Mesenchymal stem cell (in vitro differentiated cells and primary cell): ENCODE measurements around the gene MKNK1.

Experiments used
- DNase-seq: peaks from one replicate; pipeline ENCODE4 v3.0.0-alpha.2; 2013
- H2AFZ ChIP-seq: one replicate; pipeline ENCODE4 v1.6.1; 2013; ENCODE audit warnings: low read depth, mild to moderate bottlenecking, control low read depth, inconsistent platforms, low read length, moderate library complexity
- H2AK5ac ChIP-seq: 2 replicates; pipeline ENCODE4 v1.6.1; 2013; ENCODE audit warnings: low read length, moderate library complexity, mild to moderate bottlenecking, inconsistent platforms; ENCODE audit not compliant: severe bottlenecking
- H2BK120ac ChIP-seq: one replicate; pipeline ENCODE4 v1.6.1; 2013; ENCODE audit warnings: low read depth, mild to moderate bottlenecking, inconsistent platforms, low read length, moderate library complexity
- H2BK12ac ChIP-seq, 2 experiments: one replicate each; pipeline ENCODE4 v1.6.1; 2013; ENCODE audit warnings: inconsistent platforms in 2 of 2, low read length in 2 of 2, mild to moderate bottlenecking in 2 of 2, moderate library complexity in 2 of 2, control low read depth in 1 of 2
- H2BK15ac ChIP-seq: one replicate; pipeline ENCODE4 v1.6.1; 2013; ENCODE audit warnings: mild to moderate bottlenecking, low read depth, inconsistent platforms; ENCODE audit not compliant: poor library complexity, severe bottlenecking
- H2BK5ac ChIP-seq: 2 replicates; pipeline ENCODE4 v1.6.1; 2013; ENCODE audit warnings: low read depth, mild to moderate bottlenecking, low read length, control low read depth, inconsistent platforms; ENCODE audit not compliant: poor library complexity, severe bottlenecking
- H3K14ac ChIP-seq, 2 experiments: one replicate each; pipeline ENCODE4 v1.6.1; 2013; ENCODE audit warnings: inconsistent platforms in 2 of 2, low read length in 2 of 2, control low read depth in 1 of 2, mild to moderate bottlenecking in 1 of 2, moderate library complexity in 1 of 2
- H3K18ac ChIP-seq, 2 experiments: one replicate each; pipeline ENCODE4 v1.6.1; 2013; ENCODE audit warnings: inconsistent platforms in 2 of 2, low read length in 2 of 2, control low read depth in 1 of 2, low read depth in 1 of 2, mild to moderate bottlenecking in 1 of 2
- H3K23ac ChIP-seq, 2 experiments: one replicate each; pipeline ENCODE4 v1.6.1; 2013; ENCODE audit warnings: inconsistent platforms in 2 of 2, low read length in 2 of 2, mild to moderate bottlenecking in 2 of 2, moderate library complexity in 2 of 2, control low read depth in 1 of 2
- H3K27ac ChIP-seq: 2 replicates; pipeline ENCODE4 v1.5.1; 2013; ENCODE audit warnings: mild to moderate bottlenecking, moderate library complexity, low read length, control low read depth, inconsistent platforms; ENCODE audit not compliant: poor library complexity, severe bottlenecking
- H3K27me3 ChIP-seq, 2 experiments: 2 replicates each; pipeline versions ENCODE4 v1.6.1 to v1.7.0; 2013; ENCODE audit warnings: low read length in 2 of 2, mild to moderate bottlenecking in 2 of 2, moderate library complexity in 2 of 2, control low read depth in 1 of 2, inconsistent platforms in 1 of 2; ENCODE audit not compliant: control insufficient read depth in 1 of 2, insufficient read depth in 1 of 2
- H3K36me3 ChIP-seq, 2 experiments: 2 replicates each; pipeline versions ENCODE4 v1.6.1 to v1.7.0; 2013; ENCODE audit warnings: low read length in 2 of 2, control low read depth in 1 of 2, inconsistent platforms in 1 of 2, low read depth in 1 of 2, mild to moderate bottlenecking in 1 of 2; ENCODE audit not compliant: insufficient read depth in 2 of 2, control insufficient read depth in 1 of 2
- H3K4ac ChIP-seq, 2 experiments: one replicate each; pipeline ENCODE4 v1.6.1; 2013; ENCODE audit warnings: inconsistent platforms in 2 of 2, low read length in 2 of 2, mild to moderate bottlenecking in 2 of 2, moderate library complexity in 2 of 2, control low read depth in 1 of 2, low read depth in 1 of 2
- H3K4me1 ChIP-seq: 2 replicates; pipeline ENCODE4 v1.6.1; 2013; ENCODE audit warnings: low read depth, low read length, control low read depth; ENCODE audit not compliant: control insufficient read depth, insufficient read depth
- H3K4me2 ChIP-seq: 2 replicates; pipeline ENCODE4 v1.6.1; 2013; ENCODE audit warnings: low read length, mild to moderate bottlenecking, inconsistent platforms; ENCODE audit not compliant: poor library complexity, severe bottlenecking
- H3K4me3 ChIP-seq, 2 experiments: 2 replicates each; pipeline versions ENCODE4 v1.5.1 to v1.7.0; 2013; ENCODE audit warnings: low read length in 2 of 2, mild to moderate bottlenecking in 2 of 2, control low read depth in 1 of 2, low read depth in 1 of 2; ENCODE audit not compliant: insufficient read depth in 1 of 2
- H3K79me1 ChIP-seq: replicated peaks from 2 replicates; pipeline ENCODE4 v1.6.1; 2013; ENCODE audit warnings: mild to moderate bottlenecking, control low read depth, low read length, inconsistent platforms; ENCODE audit not compliant: poor library complexity, severe bottlenecking
- H3K9ac ChIP-seq: 2 replicates; pipeline ENCODE4 v1.7.0; 2013; ENCODE audit warnings: mild to moderate bottlenecking, low read length, moderate library complexity
- H3K9me3 ChIP-seq: 2 replicates; pipeline ENCODE4 v1.7.0; 2013; ENCODE audit warnings: mild to moderate bottlenecking, low read length; ENCODE audit not compliant: control insufficient read depth
- H4K8ac ChIP-seq: one replicate; pipeline ENCODE4 v1.6.1; 2013; ENCODE audit warnings: inconsistent platforms, mild to moderate bottlenecking, low read length, moderate library complexity
- H4K91ac ChIP-seq: one replicate; pipeline ENCODE4 v1.6.1; 2013; ENCODE audit warnings: mild to moderate bottlenecking, low read length, inconsistent platforms
- whole genome bisulfite sequencing: methylation state at CpG from one replicate; pipeline ENCODE4 v1.1.7; 2013; ENCODE audit warnings: mixed read lengths; 5-methylcytosine and 5-hydroxymethylcytosine counted together

MKNK1 gene

DNA sequence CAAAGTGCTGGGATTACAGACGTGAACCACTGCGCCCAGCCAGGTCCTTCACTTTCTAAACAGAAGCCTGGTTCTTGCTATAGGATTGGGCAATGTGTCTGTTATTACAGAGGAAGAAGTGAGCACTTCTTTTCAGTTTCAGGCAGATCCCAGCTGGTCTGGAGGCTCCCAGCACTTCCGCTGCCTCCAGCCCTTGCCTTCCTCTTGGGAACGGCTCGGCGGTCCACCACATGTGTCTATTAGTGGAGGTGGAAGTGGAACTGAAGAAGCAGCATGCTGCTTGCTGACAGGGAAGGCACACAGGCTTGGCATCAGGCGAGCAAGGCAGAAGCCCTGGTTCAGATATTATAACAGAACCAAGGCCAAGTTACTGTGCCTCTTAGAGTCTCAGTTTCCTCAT is 17.0 kb downstream of the MKNK1 start:
- Histone ChIP-seq H3K14ac (no peak overlapping the region), H2BK15ac (no peak overlapping the region), H3K27ac (no peak overlapping the region), H3K79me1 (peaks cover 3% of the 10 kb centered on the region), H3K4ac (no peak overlapping the region), H4K8ac (no peak overlapping the region), H3K4me2 (no peak overlapping the region), H2BK5ac (no peak overlapping the region), H3K9ac (no peak overlapping the region), H3K27me3 (no peaks in the 10 kb centered on the region), H3K4me3 (no peak overlapping the region), H3K18ac (no peak overlapping the region), H3K4me1 (no peaks in the 10 kb centered on the region), H3K36me3 (peaks cover 53 to 76% of the 10 kb centered on the region in 2 experiments), H4K91ac (no peak overlapping the region), H3K23ac (no peak overlapping the region), H2BK12ac (no peak overlapping the region), H2BK120ac (no peak overlapping the region), H2AK5ac (no peak overlapping the region), H3K9me3 (peaks cover 13% of the 10 kb centered on the region), H2AFZ (no peak overlapping the region)
- no peak for DNase-seq
- 94% methylated on average over 7 of the region's 7 CpGs for WGBS

DNA sequence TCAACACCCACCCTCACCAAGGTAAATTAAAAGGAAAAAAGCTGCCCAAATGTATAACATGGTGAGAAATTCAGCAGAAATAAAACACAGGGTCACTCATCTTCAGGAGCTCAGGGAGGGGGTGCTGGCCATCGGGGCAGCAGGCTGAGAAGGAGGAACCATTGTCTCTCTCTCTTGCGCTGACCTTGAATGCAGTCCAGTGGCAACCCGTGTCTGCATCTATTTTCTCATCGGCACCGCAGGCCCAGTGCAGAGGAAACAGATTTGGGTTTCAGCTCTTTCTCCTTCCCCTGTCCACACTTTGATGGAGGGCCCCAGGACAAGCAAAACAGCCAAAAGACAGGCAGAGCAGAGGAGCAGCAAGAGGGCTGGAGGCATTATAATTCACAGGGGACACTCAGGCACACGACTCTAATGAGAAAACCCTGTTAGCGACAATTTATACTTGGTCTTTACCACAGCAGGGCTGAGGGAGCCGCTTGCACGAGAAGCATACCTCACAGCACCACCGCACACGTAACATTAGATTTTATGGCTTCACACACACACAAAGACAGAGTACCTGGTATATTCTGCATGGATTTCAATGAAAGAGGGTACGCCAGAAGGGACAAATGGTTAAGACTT is 18.6 kb downstream of the MKNK1 start:
- H2BK12ac ChIP-seq, result no peak overlapping the region
- H2AK5ac ChIP-seq, result no peak overlapping the region
- peaks cover 3% of the 10 kb centered on the region for H3K79me1 ChIP-seq
- no peak overlapping the region for H2BK15ac ChIP-seq
- no peaks in the 10 kb centered on the region for H3K27me3 ChIP-seq
- no peak overlapping the region for H3K14ac ChIP-seq
- H3K4ac ChIP-seq, result no peak overlapping the region
- WGBS, result 88% methylated on average over 8 of the region's 12 CpGs
- no peak overlapping the region for H3K9ac ChIP-seq
- H2BK5ac ChIP-seq, result no peak overlapping the region
- H4K91ac ChIP-seq, result no peak overlapping the region
- no peak overlapping the region for H3K23ac ChIP-seq
- H3K4me3 ChIP-seq, result no peak overlapping the region
- no peak overlapping the region for H2BK120ac ChIP-seq
- no peak overlapping the region for H3K4me2 ChIP-seq
- H3K36me3 ChIP-seq, result peaks cover 48 to 73% of the 10 kb centered on the region in 2 experiments
- peaks cover 13% of the 10 kb centered on the region for H3K9me3 ChIP-seq
- no peak overlapping the region for H2AFZ ChIP-seq
- H3K4me1 ChIP-seq, result no peaks in the 10 kb centered on the region
- no peak overlapping the region for H4K8ac ChIP-seq
- no peak overlapping the region for H3K18ac ChIP-seq
- H3K27ac ChIP-seq, result no peak overlapping the region
- DNase-seq, result no peak

DNA sequence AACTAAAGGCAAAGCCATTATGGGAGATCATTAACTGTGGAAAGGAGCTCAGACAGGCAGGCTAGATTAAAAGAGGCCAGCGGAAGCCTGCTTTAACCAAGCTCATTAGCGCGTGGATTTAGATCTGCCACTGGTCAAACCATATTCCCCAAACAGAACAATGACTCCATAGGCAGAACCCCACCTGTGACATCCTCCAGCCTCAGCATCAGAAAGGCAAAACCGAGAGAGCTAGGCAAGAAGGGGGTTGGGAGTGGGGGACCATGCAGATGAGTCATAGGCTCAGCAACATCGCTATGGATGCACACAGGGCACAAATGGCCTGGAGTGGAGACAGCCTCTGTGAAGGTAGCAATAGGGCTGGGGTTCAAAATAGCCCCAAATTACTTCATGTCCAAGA is 20.6 kb downstream of the MKNK1 start:
- Histone ChIP-seq H3K4me3 (no peak overlapping the region), H2BK120ac (no peak overlapping the region)
- 98% methylated on average over 4 of the region's 5 CpGs for WGBS

DNA sequence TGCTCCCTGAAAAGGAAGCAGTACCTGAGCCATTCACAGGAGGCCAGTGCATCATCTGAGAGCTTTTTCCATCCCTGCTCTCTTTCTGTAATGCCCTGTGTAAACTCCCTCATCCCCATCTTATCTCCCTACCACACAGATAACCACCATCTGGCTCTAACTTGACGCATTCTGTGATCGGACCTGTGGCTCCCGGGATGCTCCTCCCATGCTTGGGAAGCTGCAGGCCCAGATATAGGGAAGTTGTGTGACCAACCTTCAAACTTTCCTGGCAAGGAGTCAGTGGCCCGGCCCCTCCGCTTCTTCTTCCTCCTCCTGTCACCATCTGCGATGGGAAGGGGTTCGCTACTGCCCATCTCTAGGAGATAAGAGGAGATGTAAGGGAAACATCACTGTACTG is 21.1 kb downstream of the MKNK1 start:
- Histone ChIP-seq H3K4me3 (no peak overlapping the region), H2BK15ac (no peak overlapping the region), H4K91ac (no peak overlapping the region), H3K79me1 (peaks cover 5% of the 10 kb centered on the region), H3K4me2 (no peak overlapping the region), H3K36me3 (peaks cover 54 to 80% of the 10 kb centered on the region in 2 experiments), H2BK5ac (no peak overlapping the region), H2BK12ac (no peak overlapping the region), H3K27ac (no peak overlapping the region), H3K23ac (no peak overlapping the region), H2AK5ac (no peak overlapping the region), H3K18ac (no peak overlapping the region), H3K27me3 (no peaks in the 10 kb centered on the region), H4K8ac (no peak overlapping the region), H3K9ac (no peak overlapping the region), H2AFZ (no peak overlapping the region), H3K4ac (no peak overlapping the region), H2BK120ac (no peak overlapping the region), H3K9me3 (no peaks in the 10 kb centered on the region), H3K14ac (no peak overlapping the region), H3K4me1 (no peaks in the 10 kb centered on the region)
- WGBS, result 90% methylated on average over 7 of the region's 7 CpGs
- no peak for DNase-seq

More for the DNA sequence above, 20.6 kb downstream of the MKNK1 start:
- H3K9ac ChIP-seq, result no peak overlapping the region
- H2BK15ac ChIP-seq, result no peak overlapping the region
- H3K79me1 ChIP-seq, result peaks cover 5% of the 10 kb centered on the region
- no peak overlapping the region for H4K8ac ChIP-seq
- no peak for DNase-seq
- H3K14ac ChIP-seq, result no peak overlapping the region
- H3K4me2 ChIP-seq, result no peak overlapping the region
- H3K18ac ChIP-seq, result no peak overlapping the region
- H3K4me1 ChIP-seq, result no peaks in the 10 kb centered on the region
- H4K91ac ChIP-seq, result no peak overlapping the region
- no peak overlapping the region for H2BK12ac ChIP-seq
- H3K27ac ChIP-seq, result no peak overlapping the region
- H3K9me3 ChIP-seq, result no peaks in the 10 kb centered on the region
- H2AFZ ChIP-seq, result no peak overlapping the region
- H3K4ac ChIP-seq, result no peak overlapping the region
- peaks cover 50 to 75% of the 10 kb centered on the region in 2 experiments for H3K36me3 ChIP-seq
- no peaks in the 10 kb centered on the region for H3K27me3 ChIP-seq
- H3K23ac ChIP-seq, result no peak overlapping the region
- no peak overlapping the region for H2AK5ac ChIP-seq
- H2BK5ac ChIP-seq, result no peak overlapping the region
